Stomach (tissue), 4 donors: ENCODE data around the gene CDCA7L.

Source experiments
- CTCF ChIP-seq, 7 experiments: fragments of 450-650 bp in 4 of 7; fragments of 200-600 bp in 3 of 7; sonication (generic) in 3 of 7; IDR thresholded peaks; one replicate each; pipeline ENCODE4 v1.5.1; 2016 to 2019; ENCODE audit warnings: antibody characterized with exemption in 7 of 7, control low read depth in 2 of 7, mild to moderate bottlenecking in 1 of 7
- EP300 ChIP-seq: sonication (generic); formaldehyde crosslinking; IDR thresholded peaks from one replicate; pipeline ENCODE4 v1.6.1; 2017; ENCODE audit warnings: antibody characterized with exemption

- TF ChIP-seq CTCF (IDR thresholded peaks at IDR 0.05) (no peak), EP300 (no peak)
Measured at GRCh38 chr7:21939858-21940372, 5.8 kb downstream of the CDCA7L start.
